Measurements from ENCODE around the gene CDC34. TPM values are rescaled to one million over a fixed set of nuclear protein-coding genes. Genes with fewer than 3 reads are reported as not detected.

The CDC34 gene, protein sequence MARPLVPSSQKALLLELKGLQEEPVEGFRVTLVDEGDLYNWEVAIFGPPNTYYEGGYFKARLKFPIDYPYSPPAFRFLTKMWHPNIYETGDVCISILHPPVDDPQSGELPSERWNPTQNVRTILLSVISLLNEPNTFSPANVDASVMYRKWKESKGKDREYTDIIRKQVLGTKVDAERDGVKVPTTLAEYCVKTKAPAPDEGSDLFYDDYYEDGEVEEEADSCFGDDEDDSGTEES
- total RNA-seq = 39.2 TPM
- polyA plus RNA-seq = 10 to 100 TPM; 32.2 to 37.8 (median 34.8) TPM

DNA sequence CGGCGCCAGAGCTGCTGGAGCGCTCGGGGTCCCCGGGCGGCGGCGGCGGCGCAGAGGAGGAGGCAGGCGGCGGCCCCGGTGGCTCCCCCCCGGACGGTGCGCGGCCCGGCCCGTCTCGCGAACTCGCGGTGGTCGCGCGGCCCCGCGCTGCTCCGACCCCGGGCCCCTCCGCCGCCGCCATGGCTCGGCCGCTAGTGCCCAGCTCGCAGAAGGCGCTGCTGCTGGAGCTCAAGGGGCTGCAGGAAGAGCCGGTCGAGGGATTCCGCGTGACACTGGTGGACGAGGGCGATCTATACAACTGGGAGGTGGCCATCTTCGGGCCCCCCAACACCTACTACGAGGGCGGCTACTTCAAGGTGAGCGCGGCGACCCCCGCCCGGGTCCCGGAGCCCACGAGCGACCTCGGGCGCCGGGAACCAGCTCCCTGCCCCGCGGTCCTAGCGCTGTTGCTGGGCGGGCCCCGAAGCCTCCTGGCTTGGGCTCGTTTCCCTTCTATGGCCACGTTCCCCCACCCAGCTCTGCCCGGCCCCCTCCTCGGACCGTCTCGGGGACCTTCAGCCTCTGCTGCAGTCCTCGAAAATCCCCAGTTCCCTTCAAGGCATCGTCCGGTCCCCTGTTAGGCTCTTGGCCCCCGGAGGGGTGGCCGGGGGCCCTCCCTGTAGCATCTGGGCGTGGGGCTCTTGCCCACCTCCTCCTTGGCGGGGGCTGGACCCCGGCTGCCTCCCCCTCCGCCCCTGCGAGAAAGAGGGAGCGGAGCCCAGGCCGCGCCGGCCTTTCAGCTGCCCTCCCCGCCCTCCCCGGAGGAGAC, at the start of gene CDC34:
TSS of gene CDC34 (plus strand) at position 8 of the 808 bp plus-strand sequence. CDS start at position 180, 172 bp downstream.
- ATAC-seq (ENCODE audit: low read depth in 2 of 2) (no peak), DNase-seq (no peak)
- no peaks in the 10 kb centered on the region for H3K9me3 ChIP-seq (ENCODE audit: control insufficient read depth in 2 of 2, low read length in 2 of 2)
- H3K36me3 ChIP-seq (ENCODE audit: control insufficient read depth, insufficient read depth, low read length) = peaks cover 10% of the 10 kb centered on the region
- H3K4me3 Mint-ChIP-seq = peak within 1 kb of the TSS; percentile 89 to 91 (median 89)
- no peaks in the 10 kb centered on the region for H3K27me3 ChIP-seq (ENCODE audit: control insufficient read depth, insufficient read depth, low read length)
- peak within 1 kb of the TSS; percentile 32 to 95 (median 91) for H3K27ac Mint-ChIP-seq
- H3K27ac ChIP-seq (ENCODE audit: insufficient read depth, low read length, poor library complexity, severe bottlenecking) = peak within 1 kb of the TSS; percentile 82
- H3K9me3 Mint-ChIP-seq = no peaks in the 10 kb centered on the region
- H3K27me3 Mint-ChIP-seq = no peaks in the 10 kb centered on the region
- H3K4me1 ChIP-seq (ENCODE audit: control insufficient read depth, insufficient read depth, low read length, poor library complexity, severe bottlenecking) = peaks cover 23% of the 10 kb centered on the region
- H3K4me1 Mint-ChIP-seq = peaks cover 0 to 25% (median 4%) of the 10 kb centered on the region in 4 donors
- peak within 1 kb of the TSS; percentile 32 for H3K4me3 ChIP-seq (ENCODE audit: low read depth, low read length)
- H3K36me3 Mint-ChIP-seq = no peaks in the 10 kb centered on the region

DNA sequence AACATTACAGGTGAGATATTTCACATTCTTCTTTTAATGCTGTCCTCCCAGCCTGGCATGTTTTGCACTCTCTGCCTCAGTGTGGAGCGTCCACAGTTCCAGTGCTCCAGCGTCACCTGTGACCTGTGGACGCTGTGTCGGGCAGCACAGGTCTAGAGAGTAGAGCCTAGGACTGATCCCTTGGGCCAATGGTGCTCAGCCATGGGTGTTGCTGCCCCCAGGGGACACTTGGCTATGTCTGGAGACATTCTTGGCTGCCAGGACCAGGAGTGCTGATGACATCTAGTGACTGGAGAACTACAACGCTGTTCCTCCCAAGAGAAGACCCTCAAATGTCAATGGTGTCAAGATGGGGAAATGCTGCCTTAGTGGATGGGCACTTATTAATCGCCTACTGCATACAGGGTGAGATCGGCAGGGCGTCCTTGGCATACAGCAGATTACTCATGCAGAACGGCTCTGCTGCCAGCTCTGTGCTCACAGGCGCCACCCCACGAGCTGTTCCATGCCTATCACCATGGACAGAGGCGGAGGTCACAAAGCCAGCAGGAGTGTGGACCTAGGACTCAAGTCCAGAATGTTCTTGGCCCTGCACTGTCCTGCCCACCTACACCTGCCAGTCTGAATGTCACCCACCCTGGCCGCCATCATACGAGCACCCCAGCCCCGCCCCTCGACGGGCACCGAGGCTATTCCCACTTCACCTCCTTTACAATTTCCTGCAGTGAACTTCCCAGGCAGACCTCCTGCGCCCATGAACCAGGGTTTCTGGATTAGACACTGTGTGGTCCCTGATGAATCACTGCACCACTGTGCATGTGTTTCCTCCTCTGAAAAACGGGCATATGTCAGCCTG, 49.1 kb upstream of the CDC34 start:
- Mint-ChIP-seq H3K4me3 (peak overlapping the region in 1 of 4 donors; percentile 5), H3K9me3 (peaks cover 0 to 15% (median 5%) of the 10 kb centered on the region in 7 donors), H3K4me1 (peaks cover 0 to 9% (median 4%) of the 10 kb centered on the region in 4 donors), H3K36me3 (no peaks in the 10 kb centered on the region), H3K27ac (peak overlapping the region in 1 of 3 donors; percentile 20), H3K27me3 (peaks cover 16% of the 10 kb centered on the region)
- Histone ChIP-seq H3K4me3 (ENCODE audit: low read depth, low read length) (no peak overlapping the region), H3K4me1 (ENCODE audit: control insufficient read depth, insufficient read depth, low read length, poor library complexity, severe bottlenecking) (no peaks in the 10 kb centered on the region), H3K27ac (ENCODE audit: insufficient read depth, low read length, poor library complexity, severe bottlenecking) (no peak overlapping the region), H3K36me3 (ENCODE audit: control insufficient read depth, insufficient read depth, low read length) (no peaks in the 10 kb centered on the region), H3K27me3 (ENCODE audit: control insufficient read depth, insufficient read depth, low read length) (no peaks in the 10 kb centered on the region), H3K9me3 (ENCODE audit: control insufficient read depth in 2 of 2, low read length in 2 of 2) (peaks cover 0 to 2% of the 10 kb centered on the region in 2 experiments)
- ATAC-seq (ENCODE audit: low read depth in 2 of 2) = no peak
- DNase-seq = no peak

DNA sequence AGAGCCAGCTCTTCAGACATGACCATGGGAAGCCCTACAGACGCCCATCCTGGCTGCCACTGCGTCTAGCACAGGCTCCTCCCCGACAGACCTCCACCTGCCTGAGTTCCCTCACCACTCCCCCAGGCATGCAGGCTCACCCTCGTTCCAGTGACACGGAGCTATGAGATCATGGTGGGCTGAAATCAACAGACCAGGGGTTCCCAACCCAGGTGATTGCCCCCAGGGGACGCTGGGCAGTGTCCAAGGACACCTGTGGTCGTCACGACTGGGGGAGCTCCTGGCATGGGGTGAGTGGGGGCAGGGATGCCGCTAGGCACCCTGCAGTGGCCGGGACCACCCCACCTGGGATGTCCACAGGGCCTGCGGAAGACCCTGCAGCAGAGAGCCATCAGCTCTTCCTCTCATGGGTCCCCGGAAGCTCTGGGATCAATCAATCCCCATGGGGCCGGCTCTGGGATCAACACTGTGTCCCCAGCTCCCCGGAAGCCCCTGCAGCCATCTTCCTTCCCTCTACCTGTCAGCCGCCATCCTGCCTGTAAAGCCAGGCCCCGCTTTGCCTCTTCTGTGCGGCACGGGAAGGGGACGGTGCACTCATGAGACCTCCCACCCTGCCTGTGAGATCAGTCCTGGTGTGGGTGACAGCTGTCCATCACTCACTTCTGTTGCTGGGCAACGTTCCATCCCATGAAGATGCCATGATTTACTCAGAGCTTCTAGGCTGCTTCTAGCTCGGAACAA, 48.1 kb upstream of the CDC34 start:
- Histone ChIP-seq H3K27me3 (ENCODE audit: control insufficient read depth, insufficient read depth, low read length) (no peaks in the 10 kb centered on the region), H3K9me3 (ENCODE audit: control insufficient read depth in 2 of 2, low read length in 2 of 2) (peaks cover 0 to 2% of the 10 kb centered on the region in 2 experiments), H3K4me3 (ENCODE audit: low read depth, low read length) (no peak overlapping the region), H3K4me1 (ENCODE audit: control insufficient read depth, insufficient read depth, low read length, poor library complexity, severe bottlenecking) (peaks cover 5% of the 10 kb centered on the region), H3K36me3 (ENCODE audit: control insufficient read depth, insufficient read depth, low read length) (no peaks in the 10 kb centered on the region), H3K27ac (ENCODE audit: insufficient read depth, low read length, poor library complexity, severe bottlenecking) (no peak overlapping the region)
- peaks cover 0 to 13% (median 4%) of the 10 kb centered on the region in 4 donors for H3K4me1 Mint-ChIP-seq
- DNase-seq (no peak), ATAC-seq (ENCODE audit: low read depth in 2 of 2) (no peak)
- H3K27me3 Mint-ChIP-seq = peaks cover 16% of the 10 kb centered on the region
- H3K4me3 Mint-ChIP-seq = no peak overlapping the region
- H3K36me3 Mint-ChIP-seq = no peaks in the 10 kb centered on the region
- H3K9me3 Mint-ChIP-seq = peaks cover 0 to 15% (median 5%) of the 10 kb centered on the region in 7 donors
- no peak overlapping the region for H3K27ac Mint-ChIP-seq

DNA sequence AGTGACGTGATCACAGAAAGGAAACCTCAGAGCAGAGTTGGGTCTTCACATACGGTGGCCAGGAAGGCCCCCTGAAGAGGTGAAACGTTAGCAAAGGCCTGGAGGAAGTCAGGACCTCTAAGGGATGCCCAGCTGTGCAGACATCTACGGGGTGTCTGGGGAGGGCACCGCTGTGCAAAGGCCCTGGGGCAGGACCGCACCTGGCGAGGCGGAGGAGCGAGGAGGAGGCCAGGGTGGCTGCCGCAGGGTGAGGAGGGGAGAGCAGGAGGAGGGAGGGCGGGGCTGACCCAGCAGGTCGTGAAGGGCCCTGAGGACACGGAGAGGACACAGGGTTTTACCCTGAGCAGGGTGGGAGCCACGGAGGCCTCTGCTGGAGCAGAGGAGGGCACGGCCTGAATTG, 47.1 kb upstream of the CDC34 start:
- Histone ChIP-seq H3K4me1 (ENCODE audit: control insufficient read depth, insufficient read depth, low read length, poor library complexity, severe bottlenecking) (peaks cover 9% of the 10 kb centered on the region), H3K36me3 (ENCODE audit: control insufficient read depth, insufficient read depth, low read length) (no peaks in the 10 kb centered on the region), H3K27ac (ENCODE audit: insufficient read depth, low read length, poor library complexity, severe bottlenecking) (no peak overlapping the region), H3K4me3 (ENCODE audit: low read depth, low read length) (no peak overlapping the region), H3K9me3 (ENCODE audit: control insufficient read depth in 2 of 2, low read length in 2 of 2) (peaks cover 0 to 2% of the 10 kb centered on the region in 2 experiments), H3K27me3 (ENCODE audit: control insufficient read depth, insufficient read depth, low read length) (no peaks in the 10 kb centered on the region)
- peaks cover 16% of the 10 kb centered on the region for H3K27me3 Mint-ChIP-seq
- H3K4me3 Mint-ChIP-seq = no peak overlapping the region
- H3K9me3 Mint-ChIP-seq = peaks cover 0 to 15% (median 5%) of the 10 kb centered on the region in 7 donors
- H3K4me1 Mint-ChIP-seq = peaks cover 0 to 15% (median 4%) of the 10 kb centered on the region in 4 donors
- H3K27ac Mint-ChIP-seq = no peak overlapping the region
- H3K36me3 Mint-ChIP-seq = no peaks in the 10 kb centered on the region
- ATAC-seq (ENCODE audit: low read depth in 2 of 2) (no peak), DNase-seq (no peak)

DNA sequence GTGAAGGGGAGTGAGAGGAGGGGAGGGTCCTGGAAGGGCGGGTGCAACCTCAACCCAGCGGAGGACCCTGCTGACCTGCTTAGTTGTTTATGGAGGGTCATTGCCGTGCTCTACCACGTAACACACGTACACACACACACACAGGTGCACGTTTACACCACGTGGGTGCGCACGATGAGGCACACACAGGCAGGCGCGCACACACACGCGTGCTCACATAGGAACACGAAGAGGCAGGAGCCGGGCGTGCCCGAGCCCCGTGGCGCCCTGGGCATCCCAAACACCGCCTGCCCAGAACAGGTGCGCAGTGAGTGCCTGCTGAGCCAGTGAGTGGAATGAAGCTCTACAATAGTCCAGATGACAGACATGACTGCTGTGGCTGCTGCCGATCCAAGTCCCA, 46.5 kb upstream of the CDC34 start:
- DNase-seq (no peak), ATAC-seq (ENCODE audit: low read depth in 2 of 2) (no peak)
- Mint-ChIP-seq H3K27ac (no peak overlapping the region), H3K4me3 (peak overlapping the region in 1 of 4 donors; percentile 56), H3K4me1 (peaks cover 0 to 16% (median 3%) of the 10 kb centered on the region in 4 donors), H3K9me3 (peaks cover 0 to 12% (median 4%) of the 10 kb centered on the region in 7 donors), H3K36me3 (no peaks in the 10 kb centered on the region), H3K27me3 (peaks cover 14% of the 10 kb centered on the region)
- Histone ChIP-seq H3K4me3 (ENCODE audit: low read depth, low read length) (no peak overlapping the region), H3K9me3 (ENCODE audit: control insufficient read depth in 2 of 2, low read length in 2 of 2) (peaks cover 0 to 2% of the 10 kb centered on the region in 2 experiments), H3K27ac (ENCODE audit: insufficient read depth, low read length, poor library complexity, severe bottlenecking) (no peak overlapping the region), H3K4me1 (ENCODE audit: control insufficient read depth, insufficient read depth, low read length, poor library complexity, severe bottlenecking) (peaks cover 14% of the 10 kb centered on the region), H3K36me3 (ENCODE audit: control insufficient read depth, insufficient read depth, low read length) (no peaks in the 10 kb centered on the region), H3K27me3 (ENCODE audit: control insufficient read depth, insufficient read depth, low read length) (no peaks in the 10 kb centered on the region)

DNA sequence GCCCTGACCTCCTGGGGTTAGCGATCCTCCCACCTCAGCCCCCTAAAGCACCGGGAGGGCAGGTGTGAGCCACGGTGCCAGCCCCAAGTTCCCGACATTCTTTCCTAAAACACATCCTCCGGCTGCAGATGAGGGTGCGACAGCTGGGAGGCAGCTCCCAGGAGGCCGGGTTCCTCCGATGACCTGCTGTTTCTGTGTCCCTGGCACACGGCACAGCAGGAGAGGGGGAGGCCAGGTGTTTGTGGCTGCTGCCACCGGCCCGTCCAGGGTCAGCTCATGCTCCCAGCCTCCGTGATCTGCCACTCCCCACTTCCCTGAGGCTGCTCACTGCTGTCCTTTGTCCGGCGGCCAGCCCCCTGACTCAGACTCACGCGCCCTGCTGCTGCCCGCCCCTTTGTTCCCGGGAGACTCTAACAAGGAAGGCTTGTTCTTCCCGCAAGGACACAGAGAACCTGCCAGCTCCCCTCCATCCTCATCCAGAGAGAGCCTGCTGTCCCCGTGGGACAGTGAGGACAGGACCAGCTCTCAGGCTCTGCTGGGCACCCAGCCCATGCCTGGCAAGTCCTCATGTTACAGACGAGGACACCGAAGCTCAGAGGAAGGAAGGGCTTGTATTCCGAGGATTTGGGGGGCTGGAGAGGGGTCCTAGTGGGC, 45.9 kb upstream of the CDC34 start:
- no peaks in the 10 kb centered on the region for H3K36me3 Mint-ChIP-seq
- Histone ChIP-seq H3K27me3 (ENCODE audit: control insufficient read depth, insufficient read depth, low read length) (no peaks in the 10 kb centered on the region), H3K9me3 (ENCODE audit: control insufficient read depth in 2 of 2, low read length in 2 of 2) (no peaks in the 10 kb centered on the region), H3K4me1 (ENCODE audit: control insufficient read depth, insufficient read depth, low read length, poor library complexity, severe bottlenecking) (peaks cover 14% of the 10 kb centered on the region), H3K4me3 (ENCODE audit: low read depth, low read length) (no peak overlapping the region), H3K27ac (ENCODE audit: insufficient read depth, low read length, poor library complexity, severe bottlenecking) (no peak overlapping the region), H3K36me3 (ENCODE audit: control insufficient read depth, insufficient read depth, low read length) (no peaks in the 10 kb centered on the region)
- H3K4me1 Mint-ChIP-seq = peaks cover 0 to 19% (median 0%) of the 10 kb centered on the region in 4 donors
- peak overlapping the region in 1 of 4 donors; percentile 82 for H3K4me3 Mint-ChIP-seq
- peaks cover 11% of the 10 kb centered on the region for H3K27me3 Mint-ChIP-seq
- ATAC-seq (ENCODE audit: low read depth in 2 of 2) = no peak
- no peak overlapping the region for H3K27ac Mint-ChIP-seq
- DNase-seq = no peak
- peaks cover 0 to 8% (median 3%) of the 10 kb centered on the region in 7 donors for H3K9me3 Mint-ChIP-seq

Data from CD4-positive, CD25-positive, alpha-beta regulatory T cell (primary cell).